Stimulated activated CD4-positive, alpha-beta T cell treated with anti-CD3 and anti-CD28 coated beads, Interleukin-4, amount 100 ng/mL, for 4 hours (primary cell): Measurements from ENCODE around the gene INAFM1.
"Not testable (repeated sequence)": the region's sequence is repeated elsewhere in the genome, so short reads cannot be mapped to it uniquely, and the experiment has no call there.

Source experiments
- DNase-seq, 2 experiments: peaks; one replicate each; pipeline ENCODE4 v3.0.0-alpha.2; 2020

Gene INAFM1

DNA sequence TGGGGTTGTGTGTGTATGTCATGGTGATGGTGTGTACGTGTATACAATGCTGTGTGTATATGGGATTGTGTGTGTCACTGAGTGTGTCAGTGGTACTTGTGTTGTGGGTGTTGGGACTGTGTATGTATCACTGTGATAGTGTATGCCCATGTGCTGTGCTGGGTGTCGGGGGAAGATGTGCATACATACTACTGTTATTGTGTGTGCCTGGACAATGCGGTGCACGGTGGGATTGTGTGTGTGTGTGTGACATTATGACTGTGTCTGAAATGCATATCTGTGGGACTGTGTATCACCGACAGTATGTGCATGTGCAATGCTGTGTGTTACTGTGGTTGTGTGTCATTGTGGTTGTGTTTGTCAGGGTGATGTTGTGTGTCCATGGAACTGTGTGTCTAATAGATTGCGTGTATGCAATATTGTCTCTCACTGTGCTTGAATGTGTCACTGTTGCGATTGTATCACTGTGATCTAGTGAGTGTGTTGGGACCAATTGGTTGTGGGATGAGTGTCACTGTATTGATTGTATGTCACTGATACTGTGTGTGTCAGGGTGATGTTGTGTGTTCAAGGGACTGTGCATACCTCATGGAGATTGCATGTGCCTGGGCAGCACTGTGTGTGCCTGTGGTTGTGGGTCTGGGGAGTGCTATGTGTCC, 32.6 kb upstream of the INAFM1 start:
- DNase-seq, result no peak

DNA sequence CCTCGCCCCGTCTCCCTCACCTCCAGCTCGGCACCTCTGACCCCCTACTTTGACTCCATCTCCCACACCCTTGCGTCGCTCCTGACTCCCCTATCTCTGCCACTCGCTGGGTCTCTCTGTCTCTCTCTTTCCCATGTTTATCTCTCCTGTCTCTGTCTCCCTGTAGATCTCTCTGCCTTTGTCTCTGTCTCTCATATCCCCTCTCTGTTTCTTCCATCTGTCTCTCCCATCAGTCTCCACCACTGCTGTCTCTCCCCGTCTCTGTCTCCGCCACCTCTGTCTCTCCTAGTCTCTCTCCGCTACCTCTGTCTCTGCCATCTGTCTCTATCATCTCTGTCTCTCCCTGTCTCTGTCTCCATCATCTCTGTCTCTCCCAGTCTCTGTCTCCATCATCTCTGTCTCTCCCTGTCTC, 31.3 kb upstream of the INAFM1 start:
- DNase-seq, result no peak

GRCh38 chr19:47243776-47244547, 30.7 kb upstream of the INAFM1 start:
- peak; percentile 87 to 90 for DNase-seq

GRCh38 chr19:47247308-47247990, 27.2 kb upstream of the INAFM1 start:
- peak; percentile 70 to 82 for DNase-seq

DNA sequence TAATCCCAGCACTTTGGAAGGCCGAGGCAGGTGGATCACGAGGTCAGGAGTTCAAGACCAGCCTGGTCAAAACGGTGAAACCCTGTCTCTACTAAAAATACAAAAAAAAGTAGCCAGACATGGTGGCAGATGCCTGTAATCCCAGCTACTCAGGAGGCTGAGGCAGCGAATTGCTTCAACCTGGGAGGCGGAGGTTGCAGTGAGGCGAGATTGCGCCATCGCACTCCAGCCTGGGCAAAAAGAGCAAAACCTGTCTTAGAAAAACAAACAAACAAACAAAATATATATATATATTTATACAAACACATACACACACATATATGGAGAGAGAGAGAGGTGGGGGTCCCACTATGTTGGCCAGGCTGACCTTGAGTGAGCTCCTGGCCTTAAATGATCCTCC, 21.7 kb upstream of the INAFM1 start:
- not testable (repeated sequence) for DNase-seq

DNA sequence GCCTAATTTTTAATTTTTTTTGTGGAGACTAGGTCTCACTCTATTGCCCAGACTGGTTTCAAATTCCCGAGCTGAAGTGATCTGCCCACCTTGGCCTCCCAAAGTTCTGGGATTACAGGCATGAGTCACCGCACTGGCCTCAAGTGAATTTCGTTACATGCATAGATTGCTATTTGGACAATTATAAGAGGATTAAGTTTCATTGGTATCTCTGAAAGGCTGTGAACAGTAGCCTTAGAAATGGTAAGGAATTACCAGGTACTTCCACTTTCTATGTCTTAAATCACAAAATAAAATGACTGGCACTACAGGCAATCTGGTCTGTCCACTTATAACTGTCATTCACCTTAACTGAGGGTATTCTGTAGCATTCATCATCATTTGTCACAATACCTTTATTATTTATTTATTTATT, 21.2 kb upstream of the INAFM1 start:
- DNase-seq, result no peak

- no peak for DNase-seq
These were observed 20.7 kb upstream of the INAFM1 start for GRCh38 chr19:47253970-47254369.

- DNase-seq, result peak; percentile 26 to 92
These were observed 18.6 kb upstream of the INAFM1 start, which contains the start of gene CCDC9 for GRCh38 chr19:47255879-47256692. Gene CCDC9 (plus strand): TSS chr19:47256525. CDS start chr19:47258401, 1,876 bp downstream.

DNA sequence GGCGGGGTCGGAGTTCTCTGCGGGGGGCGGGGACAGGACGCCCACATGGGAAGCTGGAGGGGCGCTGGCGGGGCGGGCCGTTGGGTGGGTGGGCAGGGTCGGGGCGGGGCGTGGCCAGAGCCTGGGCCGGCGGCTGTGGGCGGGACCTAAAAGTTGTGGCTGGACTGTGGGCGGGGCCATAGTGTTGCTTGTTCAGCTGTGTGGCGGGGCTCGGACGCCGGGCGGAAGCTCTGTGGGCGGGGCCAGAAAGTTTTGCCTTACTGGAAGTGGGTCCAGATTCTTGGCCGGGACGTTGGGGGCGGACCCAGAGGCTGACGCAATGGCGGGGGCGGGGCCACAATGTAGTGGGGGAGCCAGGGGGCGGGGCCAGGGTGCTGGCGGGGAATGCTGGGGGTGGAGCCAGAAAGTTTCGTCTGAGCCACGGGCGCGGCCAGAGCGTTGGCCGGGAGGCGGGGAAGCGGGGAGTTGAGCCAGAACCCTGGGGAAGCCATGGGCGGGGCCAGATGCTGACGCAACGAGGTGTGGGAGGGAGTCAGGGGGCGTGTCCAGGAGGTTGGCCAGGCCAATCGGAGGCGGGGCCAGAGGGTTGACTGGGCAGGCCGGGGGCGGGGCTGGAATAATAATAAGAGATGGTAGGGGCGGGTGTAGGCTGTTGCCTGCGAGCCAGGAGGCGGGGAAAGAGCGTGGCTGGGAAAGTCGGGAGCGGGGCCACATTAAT, 17.8 kb upstream of the INAFM1 start:
- peak; percentile 99 to 100 for DNase-seq

DNA sequence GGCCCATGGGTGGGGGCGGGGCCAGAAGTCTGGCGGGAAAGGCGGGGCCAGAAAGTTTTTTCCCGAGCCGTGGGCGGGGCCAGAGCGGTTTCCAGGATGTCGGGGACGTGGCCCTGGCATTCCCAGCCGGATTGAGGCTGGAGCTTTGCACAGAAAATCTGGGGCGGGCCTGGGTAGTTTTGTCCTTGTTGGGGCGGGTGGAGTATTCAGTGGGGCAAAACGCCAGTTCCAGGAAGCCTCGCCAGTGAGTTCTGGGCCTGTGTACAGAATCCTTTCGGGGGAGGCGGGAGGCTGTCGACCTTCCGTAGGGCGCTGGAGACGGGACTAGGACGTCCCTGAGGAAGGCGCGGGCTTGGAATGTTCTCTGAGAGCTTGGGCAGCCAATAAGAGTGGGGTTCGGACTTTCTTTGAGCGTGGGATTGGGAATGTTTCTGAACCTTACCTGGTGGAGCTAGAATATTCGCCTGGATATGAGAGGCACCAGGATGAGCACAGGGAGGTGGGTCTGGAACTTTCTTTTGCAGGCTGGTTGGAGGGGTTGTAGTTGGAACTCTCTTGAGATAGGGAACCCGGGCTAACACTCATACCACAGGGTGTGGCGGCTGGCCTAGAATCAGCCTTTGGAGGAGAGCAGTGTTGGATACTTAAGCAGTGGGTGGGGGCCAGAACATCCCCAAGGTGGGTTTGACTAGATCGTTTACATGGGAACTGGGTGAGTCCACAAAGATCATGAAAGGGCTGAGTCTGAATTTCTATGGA, 17.1 kb upstream of the INAFM1 start:
- no peak for DNase-seq

DNA sequence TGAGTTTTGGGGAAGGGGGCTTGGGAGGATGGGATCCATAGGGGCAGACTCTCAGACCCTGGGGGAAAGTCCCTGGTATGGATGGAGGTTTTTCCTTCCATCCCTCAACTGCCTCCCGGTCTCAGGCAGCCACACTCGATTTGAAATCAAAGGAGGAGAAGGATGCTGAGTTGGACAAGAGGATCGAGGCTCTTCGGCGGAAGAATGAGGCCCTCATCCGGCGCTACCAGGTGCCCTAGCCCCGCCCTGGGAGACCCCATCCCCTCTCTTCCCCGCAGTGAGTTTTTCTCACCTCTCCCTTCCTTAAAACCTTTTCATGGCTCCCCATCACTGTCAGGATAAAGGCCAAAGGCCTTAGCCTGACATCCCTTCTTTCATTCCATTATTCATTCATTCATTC, 16.3 kb upstream of the INAFM1 start:
- DNase-seq, result no peak

DNA sequence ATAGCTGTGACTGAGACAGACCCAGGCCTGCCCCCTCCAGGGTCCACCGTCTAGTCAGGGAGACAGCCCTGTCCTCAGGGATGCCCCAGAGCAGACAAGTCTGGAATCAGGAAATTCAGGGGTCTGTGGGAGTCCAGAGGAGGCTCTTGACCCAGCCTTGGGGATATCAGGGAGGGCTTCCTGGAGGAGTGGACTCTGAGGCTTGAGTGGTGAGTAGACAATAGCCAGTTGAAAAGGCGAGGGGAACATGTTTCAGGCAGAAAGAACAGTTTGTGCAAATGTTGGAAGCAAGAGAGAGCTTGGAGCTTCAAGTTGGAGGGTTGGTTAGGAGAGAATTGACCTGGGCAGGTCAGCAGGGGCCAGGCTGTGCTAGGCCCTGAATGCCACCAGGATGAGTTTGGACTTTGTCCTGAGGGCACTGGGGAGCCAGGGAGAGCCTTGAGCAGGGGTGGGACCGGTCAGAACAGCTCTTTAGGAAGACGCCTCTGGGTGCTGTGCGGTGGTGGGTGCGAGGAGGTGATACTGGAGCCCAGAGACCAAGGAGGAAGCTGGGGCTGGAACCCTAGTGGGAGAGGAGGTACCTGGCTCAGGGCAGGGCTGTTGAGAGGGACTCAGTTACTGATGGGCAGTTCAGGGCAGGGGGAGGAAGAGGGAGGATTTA, 15.7 kb upstream of the INAFM1 start:
- DNase-seq, result no peak

- no peak for DNase-seq
These were observed 14.2 kb upstream of the INAFM1 start for GRCh38 chr19:47260476-47260875.

- DNase-seq, result not testable (repeated sequence)
These were observed 12.5 kb upstream of the INAFM1 start for GRCh38 chr19:47261946-47262793.

GRCh38 chr19:47264629-47265028, 10.1 kb upstream of the INAFM1 start:
- no peak for DNase-seq

DNA sequence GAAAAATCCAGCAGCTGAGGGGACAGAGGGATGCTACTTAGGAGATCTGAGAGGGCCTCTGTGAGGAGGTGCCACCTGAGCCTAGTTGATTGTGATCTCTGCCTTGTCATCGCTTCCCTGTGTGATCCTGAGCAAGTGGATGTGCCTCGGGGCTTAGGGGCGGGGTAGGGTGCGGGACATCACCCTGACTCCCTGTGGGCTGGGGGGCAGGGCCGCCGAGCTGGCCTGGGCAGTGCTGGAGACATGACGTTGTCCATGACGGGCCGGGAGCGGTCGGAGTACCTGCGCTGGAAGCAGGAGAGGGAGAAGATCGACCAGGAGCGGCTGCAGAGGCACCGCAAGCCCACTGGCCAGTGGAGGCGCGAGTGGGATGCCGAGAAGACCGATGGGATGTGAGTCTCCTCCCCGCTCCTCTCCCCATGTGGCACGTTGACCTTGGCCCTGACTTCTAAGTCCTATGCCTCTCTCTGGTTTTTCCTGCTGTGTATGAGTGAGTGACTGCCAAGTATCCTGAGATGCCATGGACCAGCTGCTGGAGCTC, 8.2 kb upstream of the INAFM1 start:
- no peak for DNase-seq

DNA sequence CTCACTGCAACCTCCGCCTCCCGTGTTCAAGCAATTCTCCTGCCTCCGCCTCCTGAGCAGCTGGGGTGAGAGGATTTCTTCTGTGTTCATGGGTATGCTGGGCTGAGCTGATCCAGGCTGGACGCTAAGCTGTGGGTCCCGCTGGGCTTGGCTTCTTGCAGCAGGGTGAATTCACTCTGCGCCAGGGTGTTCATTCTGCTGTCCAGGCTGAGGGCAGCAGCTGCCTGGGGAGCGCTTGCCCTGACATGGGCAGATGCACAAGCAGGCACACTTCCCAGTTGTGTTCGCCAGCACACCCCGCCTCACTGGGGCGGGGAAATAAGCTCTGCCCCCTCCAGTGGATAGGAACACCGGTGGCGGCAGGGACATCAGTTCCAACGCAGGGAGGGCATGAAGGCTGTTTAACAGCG, 7.3 kb upstream of the INAFM1 start:
- DNase-seq, result no peak

DNA sequence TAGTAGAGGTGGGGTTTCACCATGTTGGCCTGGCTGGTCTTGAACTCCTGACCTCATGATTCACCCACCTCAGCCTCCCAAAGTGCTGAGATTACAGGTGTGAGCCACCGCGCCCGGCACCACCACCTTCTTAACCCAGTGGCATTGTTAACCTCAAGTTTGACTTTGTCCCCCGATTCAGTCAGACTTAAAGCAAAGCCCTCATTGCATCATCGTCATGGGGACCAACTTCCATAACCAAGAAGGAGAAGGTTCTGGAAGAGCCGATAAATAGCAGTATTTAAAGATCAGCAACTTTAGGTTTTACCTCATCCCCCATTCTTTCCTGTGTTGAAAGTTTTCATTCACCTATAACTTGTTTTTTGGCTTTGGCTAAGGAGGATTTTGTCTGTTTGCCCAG, 6.7 kb upstream of the INAFM1 start:
- no peak for DNase-seq

DNA sequence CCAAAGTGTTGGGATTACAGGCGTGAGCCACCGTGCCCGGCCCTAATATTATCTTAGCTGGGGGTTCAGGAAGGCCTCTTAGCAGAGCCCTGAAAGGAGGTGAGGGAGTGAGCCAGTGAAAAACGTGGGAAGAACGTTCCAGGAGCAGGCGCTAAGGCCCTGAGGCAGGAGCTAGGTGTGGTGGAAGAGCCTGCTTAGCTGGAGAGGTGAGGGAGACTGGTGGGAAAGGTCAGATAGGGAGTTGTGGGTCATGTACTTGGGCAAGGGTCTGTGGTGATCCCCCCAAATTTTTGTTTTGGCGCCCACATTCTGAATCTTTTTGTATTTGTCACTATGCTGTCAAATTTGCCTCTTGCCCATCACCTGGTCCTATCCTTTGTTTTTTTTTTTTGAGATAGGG, 5.1 kb upstream of the INAFM1 start:
- DNase-seq, result no peak

GRCh38 chr19:47270408-47270807, 4.3 kb upstream of the INAFM1 start:
- DNase-seq, result no peak
